ENCODE results near the gene ZNF276.
"Not testable (repeated sequence)": the region's sequence is repeated elsewhere in the genome, so short reads cannot be mapped to it uniquely, and the experiment has no call there.

The ZNF276 gene

DNA sequence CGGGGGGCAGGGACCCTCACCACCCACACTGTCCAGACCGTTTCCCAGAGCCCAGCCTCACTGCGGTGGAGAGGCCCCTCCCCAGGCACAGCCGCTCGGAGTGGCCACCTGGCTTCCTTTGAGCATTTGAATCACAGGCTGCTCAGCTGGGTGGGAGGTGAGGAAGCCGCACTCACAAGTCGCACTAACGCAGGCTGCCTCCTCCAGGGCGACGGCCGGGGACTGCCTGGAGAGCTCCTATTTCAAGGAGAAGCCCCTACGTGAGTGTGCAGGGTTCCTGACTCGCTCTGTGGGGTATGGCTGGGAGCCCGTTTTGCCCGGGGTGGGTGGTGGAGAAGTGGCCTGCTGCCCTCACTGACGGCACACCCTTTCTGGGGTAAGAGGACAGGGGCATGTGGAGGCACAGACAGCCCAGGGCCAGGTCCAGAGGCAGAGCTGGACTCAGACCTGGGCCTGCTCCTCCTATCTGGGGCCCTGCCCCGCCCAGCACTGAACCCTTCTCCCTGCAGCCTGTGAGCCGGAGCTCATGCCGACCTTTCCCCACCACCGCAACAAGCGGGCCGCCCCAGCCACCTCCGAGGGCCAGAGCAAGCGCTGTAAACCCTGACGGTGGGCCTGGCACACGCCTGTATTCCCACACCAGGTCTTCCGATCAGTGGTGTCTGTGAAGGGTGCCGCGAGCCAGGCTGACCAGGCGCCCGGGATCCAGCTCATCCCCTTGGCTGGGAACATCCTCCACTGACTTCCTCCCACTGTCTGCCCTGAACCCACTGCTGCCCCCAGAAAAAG, 26.1 kb upstream of the ZNF276 start:
- no peak for DNase-seq (ENCODE audit: low read depth, low spot score)
- no peak overlapping the region for H3K4me3 ChIP-seq (ENCODE audit: low read length)

DNA sequence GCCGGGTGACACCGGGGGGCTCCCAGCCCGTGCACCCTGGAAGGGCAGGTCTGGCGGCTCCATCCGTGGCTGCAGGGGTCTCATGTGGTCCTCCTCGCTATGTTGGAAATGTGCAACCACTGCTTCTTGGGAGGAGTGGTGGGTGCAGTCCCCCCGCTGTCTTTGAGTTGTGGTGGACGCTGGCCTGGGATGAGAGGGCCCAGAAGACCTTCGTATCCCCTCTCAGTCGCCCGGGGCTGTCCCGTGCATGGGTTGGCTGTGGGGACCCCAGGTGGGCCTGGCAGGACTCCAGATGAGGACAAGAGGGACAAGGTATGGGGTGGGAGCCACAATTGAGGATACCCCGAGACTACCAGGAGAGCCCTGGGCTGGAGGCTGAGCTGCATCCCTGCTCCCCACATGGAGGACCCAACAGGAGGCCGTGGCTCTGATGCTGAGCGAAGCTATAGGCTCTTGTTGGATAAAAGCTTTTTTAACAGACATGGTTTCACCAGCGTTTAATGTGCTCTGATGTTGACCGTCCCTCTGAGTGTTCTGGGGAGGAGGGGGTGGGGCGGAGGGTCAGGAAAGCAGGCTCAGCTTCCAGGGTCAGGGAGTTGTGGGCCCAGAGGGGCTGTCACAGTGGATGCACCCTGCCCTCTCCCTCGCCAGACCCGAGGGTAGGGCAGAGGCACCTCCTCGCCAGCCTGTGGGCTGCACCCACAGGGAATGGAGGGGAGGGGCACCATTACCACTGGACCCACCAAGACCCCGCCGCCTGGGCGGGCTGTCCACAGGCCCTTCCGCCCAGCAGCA, 25.3 kb upstream of the ZNF276 start:
- no peak for DNase-seq (ENCODE audit: low read depth, low spot score)
- no peak overlapping the region for H3K4me3 ChIP-seq (ENCODE audit: low read length)

DNA sequence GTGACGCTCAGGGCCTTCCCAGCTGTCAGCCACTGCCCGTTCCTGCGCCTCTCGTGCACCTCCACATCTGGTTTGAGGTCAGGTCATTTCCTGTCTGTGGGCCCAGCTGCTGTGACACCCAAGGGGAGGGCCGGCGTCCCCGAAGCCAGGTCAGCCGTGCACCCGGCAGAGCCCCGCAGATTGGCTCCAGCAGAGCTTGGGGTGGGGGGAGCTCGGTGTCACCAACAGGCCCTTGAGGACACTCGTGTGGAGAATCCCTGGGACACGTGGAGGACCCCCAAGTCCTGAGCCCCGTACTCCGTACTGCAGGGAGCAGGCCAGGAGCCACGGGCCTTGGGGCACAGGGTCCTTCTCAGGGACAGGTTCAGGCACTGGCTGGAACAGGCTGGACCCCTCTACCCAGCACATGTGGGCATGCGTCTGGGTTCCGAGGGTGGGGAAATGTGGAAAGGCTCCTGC, 24.6 kb upstream of the ZNF276 start:
- no peak for DNase-seq (ENCODE audit: low read depth, low spot score)
- H3K4me3 ChIP-seq (ENCODE audit: low read length), result no peak overlapping the region

DNA sequence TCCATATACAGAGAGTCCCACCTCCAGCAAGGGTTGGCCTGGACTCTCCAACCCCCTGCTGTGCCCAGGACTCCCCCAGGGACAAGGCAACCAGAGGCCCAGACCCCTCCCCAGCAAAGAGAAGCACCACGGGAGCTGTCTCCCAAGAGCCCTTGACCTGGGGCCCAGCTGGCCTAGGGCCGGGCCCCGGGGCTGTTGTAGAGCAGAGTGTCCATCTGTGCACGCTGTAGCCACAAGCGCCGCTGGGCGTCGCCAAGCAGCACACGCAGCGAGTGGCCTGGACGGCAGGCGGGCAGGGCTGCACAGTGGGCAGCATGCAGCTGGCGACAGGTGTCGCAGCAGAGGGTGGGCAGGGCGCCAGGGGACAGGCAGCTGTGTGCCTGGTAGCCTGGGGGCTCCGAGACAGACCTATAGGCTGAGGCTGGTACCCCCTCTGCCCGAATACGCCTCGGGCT, 24.1 kb upstream of the ZNF276 start:
- no peak for DNase-seq (ENCODE audit: low read depth, low spot score)
- H3K4me3 ChIP-seq (ENCODE audit: low read length), result no peak overlapping the region

GRCh38 chr16:89697616-89698331, 23.6 kb upstream of the ZNF276 start:
- H3K4me3 ChIP-seq (ENCODE audit: low read length), result no peak overlapping the region
- no peak for DNase-seq (ENCODE audit: low read depth, low spot score)

- not testable (repeated sequence) for H3K4me3 ChIP-seq (ENCODE audit: low read length); DNase-seq (ENCODE audit: low read depth, low spot score)
These were observed 22.6 kb upstream of the ZNF276 start for GRCh38 chr16:89698717-89699116.

DNA sequence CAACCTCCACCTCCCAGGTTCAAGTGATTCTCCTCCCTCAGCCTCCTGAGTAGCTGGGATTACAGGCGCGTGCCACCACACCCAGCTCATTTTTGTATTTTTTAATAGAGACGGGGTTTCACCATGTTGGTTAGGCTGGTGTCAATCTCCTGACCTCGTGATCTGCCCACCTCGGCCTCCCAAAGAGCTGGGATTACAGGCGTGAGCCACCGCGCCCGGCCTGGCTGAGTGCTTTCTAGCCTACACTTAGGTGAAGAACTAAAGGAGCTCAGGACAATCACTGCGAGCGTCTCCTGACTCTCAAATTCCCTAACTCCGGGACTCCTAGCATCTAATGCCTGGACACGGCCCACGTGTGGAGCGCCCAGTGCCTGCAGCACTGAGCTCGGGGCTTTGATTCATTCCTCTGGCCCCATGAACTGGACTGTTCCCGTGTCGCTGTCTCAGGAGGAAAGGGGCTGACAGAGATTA, 21.7 kb upstream of the ZNF276 start:
- not testable (repeated sequence) for DNase-seq (ENCODE audit: low read depth, low spot score); H3K4me3 ChIP-seq (ENCODE audit: low read length)

DNA sequence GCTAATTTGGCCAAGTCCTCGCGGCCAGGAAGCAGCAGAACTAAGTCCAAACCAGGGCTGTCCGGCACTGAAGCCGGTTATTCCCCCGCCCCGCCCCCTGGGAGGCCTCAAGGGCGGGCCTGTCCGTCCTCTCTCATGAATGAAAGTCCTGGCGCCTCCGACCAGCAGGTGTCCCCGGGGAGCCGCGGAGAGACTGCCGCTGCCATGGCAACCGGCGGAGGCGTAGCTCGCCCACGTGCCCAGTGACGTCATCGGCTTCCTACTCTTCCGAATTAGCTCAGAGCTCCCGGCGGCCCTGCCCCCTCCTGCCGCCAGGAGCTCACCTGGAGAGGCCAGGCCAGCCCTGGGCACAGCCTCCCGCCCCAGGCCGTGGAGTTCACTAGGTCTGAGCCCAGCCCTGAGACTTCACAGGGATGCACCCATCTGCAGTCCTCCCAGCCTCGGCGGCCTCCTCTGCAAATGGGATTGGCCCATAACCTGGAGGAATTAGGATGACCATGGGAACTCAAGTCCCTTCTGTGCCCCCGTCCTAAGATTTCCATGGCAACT, 21.2 kb upstream of the ZNF276 start:
- peak; percentile 92 for DNase-seq (ENCODE audit: low read depth, low spot score)
- H3K4me3 ChIP-seq (ENCODE audit: low read length), result peak overlapping the region; percentile 64

DNA sequence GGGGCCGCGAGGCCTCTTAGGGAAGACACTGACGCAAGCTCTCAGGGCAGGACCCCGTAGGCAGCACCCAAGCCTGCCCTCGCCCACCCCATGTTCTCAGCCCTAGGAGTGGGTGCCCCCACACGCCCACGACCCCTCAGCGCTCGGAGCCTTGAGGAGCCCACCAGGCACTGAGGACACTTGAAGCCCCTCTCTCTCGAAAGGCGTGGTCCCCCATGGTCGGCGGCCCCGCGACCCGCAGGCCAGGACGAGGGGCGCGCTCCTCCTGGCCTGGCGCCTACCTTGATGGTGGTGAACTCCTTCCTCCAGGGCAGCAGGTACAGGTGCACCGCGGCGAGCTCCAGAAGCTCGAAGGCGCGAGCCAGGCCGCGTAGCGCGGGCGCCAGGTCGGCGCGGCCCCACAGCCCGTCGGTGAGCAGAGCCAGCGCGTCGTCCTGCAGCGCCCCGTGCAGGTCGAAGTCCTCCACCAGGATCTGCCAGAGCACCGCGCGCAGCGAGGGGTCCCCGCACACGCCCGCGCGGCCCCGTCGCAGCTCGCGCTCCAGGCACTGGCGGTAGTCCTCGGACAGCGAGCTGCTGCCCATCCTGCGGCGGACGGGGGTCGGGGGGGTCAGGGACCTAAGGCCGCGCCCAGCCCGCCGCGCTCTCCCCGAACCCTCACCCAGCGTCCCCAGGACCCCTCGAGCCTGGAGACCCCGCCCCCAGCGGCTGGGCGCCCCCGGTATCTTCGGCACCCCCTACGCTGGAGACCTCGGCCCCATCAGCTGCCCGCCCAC, 20.5 kb upstream of the ZNF276 start:
- peak overlapping the region; percentile 64 for H3K4me3 ChIP-seq (ENCODE audit: low read length)
- DNase-seq (ENCODE audit: low read depth, low spot score), result no peak

GRCh38 chr16:89701425-89702406, 19.6 kb upstream of the ZNF276 start, which contains the start of gene SPATA2L:
SPATA2L (minus strand) TSS chr16:89701705; CDS start chr16:89701232, 473 bp downstream.
- H3K4me3 ChIP-seq (ENCODE audit: low read length), result peak within 1 kb of the TSS; percentile 64
- DNase-seq (ENCODE audit: low read depth, low spot score), result peak; percentile 91

DNA sequence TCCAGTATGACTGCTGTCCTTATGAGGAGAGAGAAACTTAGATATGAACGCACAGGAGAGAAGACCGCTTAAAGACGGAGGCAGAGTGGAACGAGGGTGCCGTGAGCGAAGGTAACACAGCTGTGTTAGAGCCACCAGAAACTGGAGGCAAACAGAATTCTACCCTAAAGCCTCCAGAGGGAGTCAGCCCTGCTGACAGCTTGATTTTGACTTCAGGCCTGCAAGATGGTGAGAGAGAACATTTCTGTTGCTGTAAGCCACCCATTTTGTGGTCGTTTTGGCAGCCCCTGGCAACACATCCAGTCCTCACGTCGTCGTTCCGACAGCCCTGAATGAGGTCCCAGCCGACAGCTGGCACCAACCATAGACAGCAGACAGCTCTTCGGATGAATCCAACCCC, 17.1 kb upstream of the ZNF276 start:
- no peak for DNase-seq (ENCODE audit: low read depth, low spot score)

GRCh38 chr16:89705006-89705405, 16.3 kb upstream of the ZNF276 start:
- DNase-seq (ENCODE audit: low read depth, low spot score), result no peak
- H3K4me3 ChIP-seq (ENCODE audit: low read length), result no peak overlapping the region

More for the DNA sequence above, 17.1 kb upstream of the ZNF276 start:
- no peak overlapping the region for H3K4me3 ChIP-seq (ENCODE audit: low read length)

DNA sequence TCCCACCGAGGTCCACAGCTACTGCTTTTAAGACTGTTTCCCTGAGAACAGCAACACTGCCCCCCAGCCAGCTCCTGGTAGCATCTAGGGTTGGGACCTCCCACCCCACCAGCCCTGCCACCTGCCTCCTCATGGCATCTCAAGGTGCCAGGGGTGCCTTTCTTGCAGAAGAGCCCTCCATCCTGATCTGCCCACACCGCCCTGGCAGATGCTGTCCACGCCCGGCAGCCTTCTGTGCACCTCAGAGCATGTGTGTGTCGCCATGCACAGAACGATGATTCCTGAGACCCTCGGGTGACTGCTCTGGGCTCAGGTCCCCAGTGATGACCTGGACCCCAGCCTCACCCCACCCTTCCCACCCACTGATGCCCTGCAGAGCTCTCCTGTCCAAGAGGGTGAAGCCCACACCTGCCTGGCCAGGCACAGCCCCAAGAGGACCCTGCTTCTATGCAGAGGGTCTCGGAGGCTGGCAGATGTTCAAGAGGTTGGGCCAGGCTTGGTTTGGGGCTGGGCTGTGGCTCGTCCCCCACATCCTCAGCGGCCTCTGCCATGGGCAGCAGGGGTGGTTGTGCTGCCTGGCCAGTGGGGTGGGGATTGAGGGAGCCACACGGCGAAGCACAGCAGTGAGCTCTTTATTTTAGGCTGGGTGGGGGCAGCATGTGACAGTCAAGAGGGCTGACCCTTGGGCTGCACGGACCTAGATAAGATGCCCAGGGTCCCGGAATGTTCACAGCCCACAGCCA, 14.6 kb upstream of the ZNF276 start:
- H3K4me3 ChIP-seq (ENCODE audit: low read length), result no peak overlapping the region
- no peak for DNase-seq (ENCODE audit: low read depth, low spot score)

DNA sequence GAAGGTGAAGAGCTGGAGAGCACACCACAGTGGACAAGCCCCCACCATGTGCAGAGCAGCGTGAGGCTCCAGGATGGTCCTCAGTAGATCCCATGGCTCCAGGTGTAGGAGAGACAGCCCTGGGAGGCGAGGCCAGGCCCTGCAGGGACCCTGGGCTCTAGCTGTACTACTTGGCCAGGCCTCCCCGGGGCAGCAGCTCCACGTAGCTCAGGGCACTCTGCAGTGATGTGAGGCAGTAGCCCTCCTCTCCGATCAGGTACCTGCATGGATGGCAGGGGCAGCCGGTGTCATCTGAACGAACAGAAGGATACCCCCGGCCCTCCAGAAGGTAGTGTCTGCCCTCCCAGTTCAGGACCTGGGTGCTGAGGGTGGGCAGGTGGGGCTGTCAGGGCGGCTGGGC, 13.6 kb upstream of the ZNF276 start:
- DNase-seq (ENCODE audit: low read depth, low spot score), result no peak
- H3K4me3 ChIP-seq (ENCODE audit: low read length), result no peak overlapping the region

DNA sequence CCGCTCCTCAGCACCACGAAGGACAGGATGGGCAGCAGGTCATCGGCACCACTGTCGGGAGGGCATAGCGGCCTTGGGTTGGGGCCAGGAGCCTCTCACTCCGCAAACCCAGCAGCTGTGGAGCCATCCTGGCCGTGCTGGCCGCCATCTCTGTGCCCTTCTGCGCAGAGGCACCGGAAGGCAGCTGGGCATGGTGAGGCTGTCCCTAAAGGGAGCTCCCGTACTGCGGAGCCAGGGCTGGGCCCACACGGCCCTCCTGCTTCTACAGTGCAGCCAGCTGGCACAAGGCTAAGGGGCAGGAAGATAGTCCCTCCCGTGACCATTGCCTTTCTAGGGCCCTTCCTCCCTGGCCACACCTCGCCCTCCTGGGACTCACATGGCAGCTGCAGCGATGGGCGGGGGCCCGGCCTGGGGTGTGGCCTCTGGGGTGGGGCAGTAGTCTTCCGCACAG, 12.8 kb upstream of the ZNF276 start:
- DNase-seq (ENCODE audit: low read depth, low spot score), result no peak
- H3K4me3 ChIP-seq (ENCODE audit: low read length), result no peak overlapping the region

GRCh38 chr16:89709166-89709565, 12.2 kb upstream of the ZNF276 start:
- no peak for DNase-seq (ENCODE audit: low read depth, low spot score)
- no peak overlapping the region for H3K4me3 ChIP-seq (ENCODE audit: low read length)
